ENCODE results near the gene PLCB4.

Gene PLCB4

GRCh38 chr20:9075264-9076095 is 6.6 kb downstream of the PLCB4 start:
- TF ChIP-seq ZNF274 (IDR thresholded peaks at IDR 0.05; ENCODE audit: low read depth, low read length), result no peak
- H3K4me3 ChIP-seq (ENCODE audit: low read length), result no peak overlapping the region

GRCh38 chr20:9076440-9076839 is 7.6 kb downstream of the PLCB4 start:
- H3K4me3 ChIP-seq (ENCODE audit: low read length), result no peak overlapping the region
- TF ChIP-seq ZNF274 (IDR thresholded peaks at IDR 0.05; ENCODE audit: low read depth, low read length), result no peak

- TF ChIP-seq ZNF274 (IDR thresholded peaks at IDR 0.05; ENCODE audit: low read depth, low read length), result no peak
These were observed 10.2 kb downstream of the PLCB4 start for GRCh38 chr20:9078826-9079731.

GRCh38 chr20:9081423-9081966 is 12.6 kb downstream of the PLCB4 start:
- no peak overlapping the region for H3K4me3 ChIP-seq (ENCODE audit: low read length)
- no peak for TF ChIP-seq ZNF274 (IDR thresholded peaks at IDR 0.05; ENCODE audit: low read depth, low read length)

More at GRCh38 chr20:9078826-9079731, 10.2 kb downstream of the PLCB4 start:
- H3K4me3 ChIP-seq (ENCODE audit: low read length), result no peak overlapping the region

- H3K4me3 ChIP-seq (ENCODE audit: low read length), result no peak overlapping the region
- TF ChIP-seq ZNF274 (IDR thresholded peaks at IDR 0.05; ENCODE audit: low read depth, low read length), result no peak
These were observed 13.9 kb downstream of the PLCB4 start for GRCh38 chr20:9082741-9083140.

- no peak overlapping the region for H3K4me3 ChIP-seq (ENCODE audit: low read length)
- TF ChIP-seq ZNF274 (IDR thresholded peaks at IDR 0.05; ENCODE audit: low read depth, low read length), result no peak
These were observed 18.8 kb downstream of the PLCB4 start for GRCh38 chr20:9087531-9088217.

- H3K4me3 ChIP-seq (ENCODE audit: low read length), result no peak overlapping the region
- no peak for TF ChIP-seq ZNF274 (IDR thresholded peaks at IDR 0.05; ENCODE audit: low read depth, low read length)
These were observed 19.7 kb downstream of the PLCB4 start for GRCh38 chr20:9088556-9088955.

- no peak overlapping the region for H3K4me3 ChIP-seq (ENCODE audit: low read length)
- no peak for TF ChIP-seq ZNF274 (IDR thresholded peaks at IDR 0.05; ENCODE audit: low read depth, low read length)
These were observed 23.2 kb downstream of the PLCB4 start for GRCh38 chr20:9092113-9092512.

- H3K4me3 ChIP-seq (ENCODE audit: low read length), result no peak overlapping the region
- no peak for TF ChIP-seq ZNF274 (IDR thresholded peaks at IDR 0.05; ENCODE audit: low read depth, low read length)
These were observed 23.8 kb downstream of the PLCB4 start for GRCh38 chr20:9092655-9093054.

GRCh38 chr20:9093218-9093957 is 24.5 kb downstream of the PLCB4 start:
- no peak for TF ChIP-seq ZNF274 (IDR thresholded peaks at IDR 0.05; ENCODE audit: low read depth, low read length)
- H3K4me3 ChIP-seq (ENCODE audit: low read length), result no peak overlapping the region

- no peak overlapping the region for H3K4me3 ChIP-seq (ENCODE audit: low read length)
- no peak for TF ChIP-seq ZNF274 (IDR thresholded peaks at IDR 0.05; ENCODE audit: low read depth, low read length)
These were observed 30.5 kb downstream of the PLCB4 start for GRCh38 chr20:9099372-9099771.

GRCh38 chr20:9100691-9101090 is 31.8 kb downstream of the PLCB4 start:
- TF ChIP-seq ZNF274 (IDR thresholded peaks at IDR 0.05; ENCODE audit: low read depth, low read length), result no peak
- H3K4me3 ChIP-seq (ENCODE audit: low read length), result no peak overlapping the region

- no peak for TF ChIP-seq ZNF274 (IDR thresholded peaks at IDR 0.05; ENCODE audit: low read depth, low read length)
- H3K4me3 ChIP-seq (ENCODE audit: low read length), result no peak overlapping the region
These were observed 33.6 kb downstream of the PLCB4 start for GRCh38 chr20:9102456-9102855.

Measured in GM08714 (cell line).